GM19455 (cell line): ENCODE measurements around the gene CA11.

ENCODE experiments used
- ATAC-seq: cut with Tn5 transposase; IDR thresholded peaks from one replicate; pipeline ENCODE4 v1.9.1; 2021; ENCODE audit not compliant: unreplicated experiment

Gene CA11

DNA sequence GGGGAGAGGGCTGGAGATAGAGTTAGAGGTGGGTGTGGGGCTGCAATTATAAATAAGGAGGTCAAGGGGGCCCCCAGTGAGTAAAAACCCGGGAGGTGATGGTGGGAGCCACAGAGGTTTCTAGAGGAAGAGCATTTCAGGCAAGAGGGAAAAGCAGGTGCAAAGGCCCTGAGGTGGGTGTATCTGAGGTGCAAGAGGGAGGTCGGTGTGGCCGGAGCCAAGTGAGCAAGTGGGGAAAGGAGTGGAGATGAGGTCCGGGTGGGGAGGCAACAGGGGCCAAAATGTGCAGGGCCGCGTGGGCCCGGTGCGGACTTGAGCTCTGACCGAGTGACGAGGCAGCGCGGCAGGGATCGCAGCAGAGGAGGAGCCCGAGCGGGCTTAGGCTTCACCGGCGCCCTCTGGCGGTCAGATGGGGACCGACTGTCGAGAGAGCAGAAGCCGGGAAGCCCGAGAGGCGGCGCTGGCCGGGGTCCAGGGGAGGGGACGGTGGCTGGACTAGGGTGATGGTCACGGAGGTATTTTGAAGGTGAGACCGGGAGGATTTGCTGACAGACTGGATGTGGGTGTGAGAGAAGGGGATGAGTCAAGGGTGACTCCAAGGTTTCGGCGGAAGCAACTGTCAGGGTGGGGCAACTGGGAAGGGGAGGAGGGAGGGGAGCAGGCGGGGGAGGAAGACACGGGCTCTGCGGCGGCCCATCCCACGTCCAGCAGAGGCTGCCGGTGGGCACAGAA is 57.2 kb downstream of the CA11 start:
- ATAC-seq: no peak
